HepG2 (cell line): Measurements from ENCODE around the gene VEGFB. TPM values are rescaled to one million over a fixed set of nuclear protein-coding genes. Genes with fewer than 3 reads are reported as not detected.

Experiments
- ATAC-seq: fragments of 200-7000 bp; cut with Tn5 transposase; 3 replicates; pipeline ENCODE4 v1.9.1; 2020; ENCODE audit warnings: mild to moderate bottlenecking, moderate library complexity
- BruUV-seq: library from RNA; stranded (reverse); fragments of 400-500 nt; replicated peaks from 2 replicates; lab custom pipeline; 2021; lab: Mats Ljungman, UMichigan
- CTCF ChIA-PET: fragments of 300-600 bp; formaldehyde crosslinking; extraction: SDS; loops from one replicate; lab custom pipeline; 2021; ENCODE audit warnings: low total read pairs, inconsistent platforms, low intra/inter-chr PET ratio; lab: Yijun Ruan, JAX
- POLR2A ChIA-PET: fragments of 350-600 bp; sonication (Branson Sonifier 250); formaldehyde crosslinking; loops from one replicate; lab custom pipeline; 2020; ENCODE audit warnings: antibody characterized with exemption, inconsistent platforms; lab: Yijun Ruan, JAX
- DNase-seq: peaks from one replicate; pipeline ENCODE4 v3.0.0-alpha.2; 2015; ENCODE audit warnings: low spot score
- FAIRE-seq: peaks from 3 replicates; lab custom pipeline; 2011; peaks lifted over from hg19 to GRCh38; lab: Jason Lieb, UNC
- H2AFZ ChIP-seq: one replicate; pipeline ENCODE4 v1.6.1; 2011; ENCODE audit warnings: low read length, inconsistent platforms
- H3K27ac ChIP-seq: fragments of 300-600 bp; 3 replicates; pipeline ENCODE4 v1.8.0; 2011; ENCODE audit warnings: mixed run types, mild to moderate bottlenecking, mixed read lengths, low read length, inconsistent platforms; ENCODE audit not compliant: insufficient read depth; ENCODE audit errors: extremely low read length
- H3K27me3 ChIP-seq, 2 experiments: fragments of 200-600 bp in 1 of 2; 2 replicates in 1 of 2; 3 replicates in 1 of 2; pipeline versions ENCODE4 v1.6.0 to v1.8.0; 2011; ENCODE audit warnings: low read length in 2 of 2, mild to moderate bottlenecking in 2 of 2, moderate library complexity in 2 of 2, inconsistent platforms in 1 of 2; ENCODE audit not compliant: insufficient read depth in 2 of 2, control insufficient read depth in 1 of 2
- H3K36me3 ChIP-seq, 2 experiments: fragments of 200-600 bp in 1 of 2; replicated peaks in 1 of 2; 2 replicates in 1 of 2; 3 replicates in 1 of 2; pipeline versions ENCODE4 v1.5.1 to v1.8.0; 2011; ENCODE audit warnings: low read length in 2 of 2, inconsistent platforms in 1 of 2; ENCODE audit not compliant: insufficient read depth in 2 of 2, control insufficient read depth in 1 of 2
- H3K4me1 ChIP-seq: 2 replicates; pipeline ENCODE4 v1.5.1; 2012; ENCODE audit warnings: low read length, inconsistent platforms; ENCODE audit not compliant: insufficient read depth
- H3K4me2 ChIP-seq: 2 replicates; pipeline ENCODE4 v1.6.0; 2011; ENCODE audit warnings: low read depth, low read length, inconsistent platforms
- H3K4me3 ChIP-seq, 3 experiments: fragments of 200-600 bp in 1 of 3; sonication (generic), shearing (Covaris generic) in 1 of 3; replicated peaks in 1 of 3; 2 replicates each; pipeline ENCODE4 v1.5.1; 2011 to 2016; ENCODE audit warnings: low read length in 3 of 3, inconsistent platforms in 2 of 3, low read depth in 2 of 3, mild to moderate bottlenecking in 2 of 3, control low read depth in 1 of 3, mixed read lengths in 1 of 3; ENCODE audit not compliant: insufficient read depth in 1 of 3
- H3K79me2 ChIP-seq: one replicate; pipeline ENCODE4 v1.6.1; 2011; ENCODE audit warnings: low read length, inconsistent platforms; ENCODE audit not compliant: insufficient read depth
- H3K9ac ChIP-seq: 2 replicates; pipeline ENCODE4 v1.6.0; 2011; ENCODE audit warnings: mild to moderate bottlenecking, low read depth, low read length, inconsistent platforms; ENCODE audit not compliant: insufficient read depth
- H3K9me3 ChIP-seq: 2 replicates; pipeline ENCODE4 v1.5.1; 2012; ENCODE audit warnings: mild to moderate bottlenecking, low read length
- H4K20me1 ChIP-seq: 2 replicates; pipeline ENCODE4 v1.6.0; 2011; ENCODE audit warnings: inconsistent platforms, mild to moderate bottlenecking, low read length, moderate library complexity; ENCODE audit not compliant: insufficient read depth
- NR2F6 ChIP-seq, 2 experiments: IDR thresholded peaks; 2 replicates each; pipeline ENCODE4 v1.6.1; 2016; ENCODE audit warnings: antibody characterized with exemption in 1 of 2, mild to moderate bottlenecking in 1 of 2
- ZNF598 ChIP-seq: sonication (generic); formaldehyde crosslinking; IDR thresholded peaks from 2 replicates; pipeline ENCODE4 v1.5.1; 2020; ENCODE audit warnings: mild to moderate bottlenecking, missing genetic modification reagents, borderline replicate concordance
- ZNF629 ChIP-seq: sonication (generic); formaldehyde crosslinking; conservative IDR thresholded peaks from 2 replicates; pipeline ENCODE4 v1.5.0; 2020; ENCODE audit warnings: missing genetic modification reagents
- ZNF788 ChIP-seq: sonication (generic); formaldehyde crosslinking; IDR thresholded peaks from 2 replicates; pipeline ENCODE4 v1.5.0; 2020; ENCODE audit warnings: mild to moderate bottlenecking, missing genetic modification reagents, borderline replicate concordance
- WGBS: methylation state at CpG from one replicate; pipeline ENCODE4 v1.1.6; 2017; ENCODE audit warnings: low lambda C conversion rate; 5-methylcytosine and 5-hydroxymethylcytosine counted together
- in situ Hi-C: cut with HindIII; loops from 2 replicates; pipeline ENCODE4 v1.10.0; 2017; ENCODE audit warnings: low pct_unique_long_range_greater_than_20kb; ENCODE audit not compliant: extremely low pct_ligation_motif_present
- intact Hi-C: fragments of 100-400 bp; cut with micrococcal nuclease; formaldehyde crosslinking; loops from one replicate; pipeline ENCODE4 v1.10.0; 2022; ENCODE audit not compliant: unreplicated experiment
- polyA plus RNA-seq, 8 experiments: library from polyadenylated mRNA; depleted of rRNA in 3 of 8; stranded (reverse) in 7 of 8; unstranded in 1 of 8; fragments of >200 nt; fragmentation: Illumina TruSeq in 4 of 8; extraction: Trizol in 4 of 8; gene quantifications; 2 replicates each; pipeline versions ENCODE4 v1.2.1 to v1.2.3, GENCODE V29; 2011 to 2016; ENCODE audit warnings: low read depth in 4 of 8, missing spikeins in 1 of 8, mixed read lengths in 1 of 8; ENCODE audit not compliant: insufficient read depth in 1 of 8
- total RNA-seq, 5 experiments: library from RNA; depleted of rRNA; stranded (reverse); fragments of >200 nt; fragmentation: Illumina TruSeq; extraction: Trizol; gene quantifications; 2 replicates each; pipeline ENCODE4 v1.2.3, GENCODE V29; 2016; ENCODE audit warnings: low read depth in 1 of 5
- TF ChIP-seq, protein P1 (sequence below): sonication (generic); formaldehyde crosslinking; IDR thresholded peaks from 2 replicates; pipeline ENCODE4 v1.5.0; 2020; ENCODE audit warnings: mild to moderate bottlenecking, missing genetic modification reagents
- TF ChIP-seq, protein P2 (sequence below), 2 experiments: sonication (generic) in 1 of 2; formaldehyde crosslinking in 1 of 2; IDR thresholded peaks; 2 replicates each; pipeline versions ENCODE4 v1.6.1 to v1.9.0; 2014 to 2022; ENCODE audit warnings: antibody characterized with exemption in 1 of 2, borderline replicate concordance in 1 of 2, inconsistent platforms in 1 of 2, low read depth in 1 of 2, missing genetic modification reagents in 1 of 2

VEGFB gene
- total and polyA plus RNA-seq, 2 of the 13 experiments (the other 11 are each of a cell fraction or from before 2014, with no cell fraction given): 9.0 to 11.3 TPM

DNA sequence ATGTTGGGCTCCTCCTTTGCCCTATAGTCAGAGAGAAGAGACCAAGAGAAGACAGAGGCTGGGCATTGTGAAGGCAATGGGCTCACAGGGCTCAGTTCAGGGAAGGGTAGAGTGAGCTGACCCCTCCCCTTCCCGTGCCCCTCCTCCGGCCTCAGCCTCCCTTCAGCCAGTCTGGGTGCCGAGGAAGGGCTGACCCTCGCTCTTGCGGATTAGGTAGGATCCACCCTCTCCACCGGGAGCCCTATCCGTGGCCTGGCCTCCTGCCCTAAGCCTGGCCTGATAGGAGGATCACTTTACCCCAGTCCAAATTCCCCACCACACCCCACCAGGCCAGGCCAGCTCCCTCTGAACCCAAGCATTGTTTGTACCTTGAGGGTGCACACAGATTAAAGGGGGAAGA, 14.2 kb downstream of the VEGFB start:
- POLR2A ChIA-PET: interaction anchor here (1.4 to 8.3 kb wide), 2 partner anchors 21 to 69 kb away, joined by 3 to 113 read pairs; partner anchors contain the start of genes PRDX5 and TRMT112
- in situ Hi-C loops: no loop called here
- Histone ChIP-seq H3K27me3 (no peaks in the 10 kb centered on the region; a peak in 1 of 5 replicates), H2AFZ (no peak overlapping the region), H3K9me3 (no peaks in the 10 kb centered on the region), H3K36me3 (peaks cover 0 to 7% of the 10 kb centered on the region in 2 experiments; a peak in 2 of 5 replicates), H3K4me2 (peak overlapping the region; percentile 100), H3K9ac (peak overlapping the region; percentile 81), H3K4me3 (peak overlapping the region; percentile 13 to 89 (median 84); a peak in 3 of 6 replicates), H3K27ac (no peak overlapping the region), H3K79me2 (peaks cover 20% of the 10 kb centered on the region), H4K20me1 (no peaks in the 10 kb centered on the region), H3K4me1 (peaks cover 66% of the 10 kb centered on the region)
- CTCF ChIA-PET: no interaction called here
- DNase-seq (no peak), FAIRE-seq (no peak), ATAC-seq (no peak)
- intact Hi-C loops: loop anchor here (5.0 kb wide), 1 partner anchor 54 kb away; the partner anchor contains the start of gene CATSPERZ
- TF ChIP-seq, protein P1, sequence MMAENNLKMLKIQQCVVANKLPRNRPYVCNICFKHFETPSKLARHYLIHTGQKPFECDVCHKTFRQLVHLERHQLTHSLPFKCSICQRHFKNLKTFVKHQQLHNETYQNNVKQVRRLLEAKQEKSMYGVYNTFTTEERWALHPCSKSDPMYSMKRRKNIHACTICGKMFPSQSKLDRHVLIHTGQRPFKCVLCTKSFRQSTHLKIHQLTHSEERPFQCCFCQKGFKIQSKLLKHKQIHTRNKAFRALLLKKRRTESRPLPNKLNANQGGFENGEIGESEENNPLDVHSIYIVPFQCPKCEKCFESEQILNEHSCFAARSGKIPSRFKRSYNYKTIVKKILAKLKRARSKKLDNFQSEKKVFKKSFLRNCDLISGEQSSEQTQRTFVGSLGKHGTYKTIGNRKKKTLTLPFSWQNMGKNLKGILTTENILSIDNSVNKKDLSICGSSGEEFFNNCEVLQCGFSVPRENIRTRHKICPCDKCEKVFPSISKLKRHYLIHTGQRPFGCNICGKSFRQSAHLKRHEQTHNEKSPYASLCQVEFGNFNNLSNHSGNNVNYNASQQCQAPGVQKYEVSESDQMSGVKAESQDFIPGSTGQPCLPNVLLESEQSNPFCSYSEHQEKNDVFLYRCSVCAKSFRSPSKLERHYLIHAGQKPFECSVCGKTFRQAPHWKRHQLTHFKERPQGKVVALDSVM (CRISPR knock-in tag): 0 out of 2 replicates have a peak, but pooled peaks have one; percentile 17
- TF ChIP-seq NR2F6 (IDR thresholded peaks at IDR 0.05) (peak; percentile 12; the same call in 1 of the 2 replicates), NR2F6 (CRISPR knock-in tag; IDR thresholded peaks at IDR 0.05) (no peak), ZNF629 (peak; percentile 80), ZNF788 (CRISPR knock-in tag) (peak; percentile 40; the same call in 1 of the 2 replicates), ZNF598 (CRISPR knock-in tag) (0 out of 2 replicates have a peak, but pooled peaks have one; percentile 46)
- TF ChIP-seq, protein P2, sequence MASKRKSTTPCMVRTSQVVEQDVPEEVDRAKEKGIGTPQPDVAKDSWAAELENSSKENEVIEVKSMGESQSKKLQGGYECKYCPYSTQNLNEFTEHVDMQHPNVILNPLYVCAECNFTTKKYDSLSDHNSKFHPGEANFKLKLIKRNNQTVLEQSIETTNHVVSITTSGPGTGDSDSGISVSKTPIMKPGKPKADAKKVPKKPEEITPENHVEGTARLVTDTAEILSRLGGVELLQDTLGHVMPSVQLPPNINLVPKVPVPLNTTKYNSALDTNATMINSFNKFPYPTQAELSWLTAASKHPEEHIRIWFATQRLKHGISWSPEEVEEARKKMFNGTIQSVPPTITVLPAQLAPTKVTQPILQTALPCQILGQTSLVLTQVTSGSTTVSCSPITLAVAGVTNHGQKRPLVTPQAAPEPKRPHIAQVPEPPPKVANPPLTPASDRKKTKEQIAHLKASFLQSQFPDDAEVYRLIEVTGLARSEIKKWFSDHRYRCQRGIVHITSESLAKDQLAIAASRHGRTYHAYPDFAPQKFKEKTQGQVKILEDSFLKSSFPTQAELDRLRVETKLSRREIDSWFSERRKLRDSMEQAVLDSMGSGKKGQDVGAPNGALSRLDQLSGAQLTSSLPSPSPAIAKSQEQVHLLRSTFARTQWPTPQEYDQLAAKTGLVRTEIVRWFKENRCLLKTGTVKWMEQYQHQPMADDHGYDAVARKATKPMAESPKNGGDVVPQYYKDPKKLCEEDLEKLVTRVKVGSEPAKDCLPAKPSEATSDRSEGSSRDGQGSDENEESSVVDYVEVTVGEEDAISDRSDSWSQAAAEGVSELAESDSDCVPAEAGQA (IDR thresholded peaks at IDR 0.05; ENCODE audit: low read depth): no peak
- TF ChIP-seq, protein P2 (CRISPR knock-in tag; IDR thresholded peaks at IDR 0.05; ENCODE audit: borderline replicate concordance): no peak
- no TSS peak for BruUV-seq
- 0% methylated on average over 1 of the region's 7 CpGs for WGBS
